ENCODE results near the gene CPEB4.
A peak's percentile ranks its signal among the peaks of the same experiment; 100 is the strongest.

The CPEB4 gene

GRCh38 chr5:173885475-173886010 lies 2.6 kb upstream of the CPEB4 start:
- DNase-seq = peak; percentile 22

- no peak for DNase-seq
Observed at GRCh38 chr5:173886150-173886549, 2.0 kb upstream of the CPEB4 start.

GRCh38 chr5:173888473-173889131 lies 453 bp downstream of the CPEB4 start:
- peak; percentile 32 for DNase-seq

- DNase-seq = no peak
Observed at GRCh38 chr5:173890195-173890991, 2.2 kb downstream of the CPEB4 start.

- no peak for DNase-seq
Observed at GRCh38 chr5:173891308-173892116, 3.4 kb downstream of the CPEB4 start.

GRCh38 chr5:173893192-173893561 lies 5.0 kb downstream of the CPEB4 start:
- no peak for DNase-seq

GRCh38 chr5:173895401-173896165 lies 7.4 kb downstream of the CPEB4 start:
- no peak for DNase-seq

- no peak for DNase-seq
Observed at GRCh38 chr5:173896631-173897030, 8.5 kb downstream of the CPEB4 start.

GRCh38 chr5:173901705-173902104 lies 13.6 kb downstream of the CPEB4 start:
- no peak for DNase-seq

GRCh38 chr5:173902334-173902733 lies 14.2 kb downstream of the CPEB4 start:
- no peak for DNase-seq

GRCh38 chr5:173902743-173903142 lies 14.6 kb downstream of the CPEB4 start:
- no peak for DNase-seq

- no peak for DNase-seq
Observed at GRCh38 chr5:173903396-173904140, 15.4 kb downstream of the CPEB4 start.

- no peak for DNase-seq
Observed at GRCh38 chr5:173904151-173904550, 16.0 kb downstream of the CPEB4 start.

GRCh38 chr5:173907284-173907683 lies 19.1 kb downstream of the CPEB4 start:
- DNase-seq = no peak

GRCh38 chr5:173907686-173908371 lies 19.7 kb downstream of the CPEB4 start:
- no peak for DNase-seq

- DNase-seq = no peak
Observed at GRCh38 chr5:173909199-173909598, 21.1 kb downstream of the CPEB4 start.

GRCh38 chr5:173910215-173910614 lies 22.1 kb downstream of the CPEB4 start:
- no peak for DNase-seq

- DNase-seq = no peak
Observed at GRCh38 chr5:173911623-173912022, 23.5 kb downstream of the CPEB4 start.

GRCh38 chr5:173913686-173914321 lies 25.7 kb downstream of the CPEB4 start:
- DNase-seq = no peak

- DNase-seq = no peak
Observed at GRCh38 chr5:173915310-173916014, 27.3 kb downstream of the CPEB4 start.
